ENCODE data around the gene SNCB. TPM values are rescaled to one million over a fixed set of nuclear protein-coding genes. Genes with fewer than 3 reads are reported as not detected.

Gene SNCB
- total and polyA plus RNA-seq, 2 of the 8 experiments (the other 6 are each of a cell fraction or from before 2014, with no cell fraction given), result 4.2 to 5.9 TPM

- H3K56ac ChIP-seq (replicated peaks; ENCODE audit: insufficient read length, low read depth, low read length), result no peak overlapping the region
- FAIRE-seq, result no peak
Observed at GRCh38 chr5:176612008-176612407, 18.3 kb downstream of the SNCB start.

More at GRCh38 chr5:176612008-176612407, 18.3 kb downstream of the SNCB start:
- no peak overlapping the region for H2BK5ac ChIP-seq (ENCODE audit: low read depth, low read length)
- H4K8ac ChIP-seq (ENCODE audit: extremely low read depth, insufficient read depth, low read length), result no peak overlapping the region
- peaks cover 3 to 9% of the 10 kb centered on the region in 2 experiments for H4K20me1 ChIP-seq (replicated peaks in 1 of 2; ENCODE audit: control insufficient read depth in 1 of 2, insufficient read depth in 2 of 2, low read length in 2 of 2)
- no peak overlapping the region for H2BK12ac ChIP-seq (ENCODE audit: low read depth, low read length)
- H3K23me2 ChIP-seq (ENCODE audit: low read depth, low read length), result peaks cover 8% of the 10 kb centered on the region
- no peaks in the 10 kb centered on the region for H3K79me2 ChIP-seq (ENCODE audit: control insufficient read depth in 1 of 2, insufficient read depth in 2 of 2, low read length in 2 of 2)
- H3K9me3 ChIP-seq (ENCODE audit: insufficient read depth in 2 of 2, low read depth in 1 of 2, low read length in 1 of 2), result no peaks in the 10 kb centered on the region
- H3K9ac ChIP-seq (replicated peaks in 1 of 4; ENCODE audit: extremely low read depth in 1 of 4, low read depth in 3 of 4, low read length in 3 of 4), result no peak overlapping the region
- H3K27ac ChIP-seq (ENCODE audit: low read depth, low read length), result no peak overlapping the region
- peaks cover 0 to 22% (median 10%) of the 10 kb centered on the region in 4 experiments; a peak in 5 of 7 replicates for H3K27me3 ChIP-seq (replicated peaks in 1 of 4; ENCODE audit: control insufficient read depth in 3 of 4, extremely low read depth in 1 of 4, insufficient read depth in 3 of 4, low read length in 3 of 4)
- no peak overlapping the region for H3K4me2 ChIP-seq (ENCODE audit: insufficient read depth in 1 of 2, low read depth in 2 of 2, low read length in 2 of 2)
- WGBS, 2 experiments (ENCODE audit: extremely low coverage in 1 of 2, insufficient coverage in 1 of 2, insufficient read length in 1 of 2, insufficient replicate concordance in 2 of 2, low coverage in 1 of 2, low lambda C conversion rate in 2 of 2, missing lambda C conversion rate in 1 of 2), result 89% methylated on average over 6 of the region's 6 CpGs; no CpG with 5 or more reads in 1 of the 2 experiments
- POLR2A ChIA-PET (ENCODE audit: partially characterized antibody), result interaction anchor here (0.9 to 2.7 kb wide), 5 partner anchors 10 to 76 kb away, joined by 3 to 7 read pairs (median 3); partner anchors contain the start of genes EIF4E1B, SNCB and TSPAN17
- DNase-seq (ENCODE audit: low read depth in 1 of 2, low spot score in 2 of 2), result no peak
- no peak overlapping the region for H3K4me3 ChIP-seq (ENCODE audit: extremely low read depth in 1 of 4, insufficient read depth in 2 of 4, low read depth in 3 of 4, low read length in 4 of 4)
- H2BK20ac ChIP-seq (ENCODE audit: low read length), result no peak overlapping the region
- no peak overlapping the region for H3K23ac ChIP-seq (ENCODE audit: insufficient read length)
- no peaks in the 10 kb centered on the region for H3K79me1 ChIP-seq (ENCODE audit: low read depth, low read length)
- no peak overlapping the region for H4K91ac ChIP-seq (replicated peaks; ENCODE audit: insufficient read length, low read length)
- CTCF ChIA-PET (ENCODE audit: partially characterized antibody), result interaction anchor here (1.1 to 2.3 kb wide), 5 partner anchors 14 to 34 kb away, joined by 3 to 7 read pairs (median 5); no protein-coding TSS in a partner anchor
- H3K14ac ChIP-seq (ENCODE audit: insufficient read length), result no peak overlapping the region
- H2BK120ac ChIP-seq (replicated peaks; ENCODE audit: low read depth, low read length), result no peak overlapping the region
- no peak overlapping the region for H2AK5ac ChIP-seq (ENCODE audit: low read depth, low read length)
- H3K18ac ChIP-seq (ENCODE audit: extremely low read depth, low read length), result no peak overlapping the region
- no peak overlapping the region for H4K5ac ChIP-seq (ENCODE audit: insufficient read length, low read depth, low read length)
- H2AFZ ChIP-seq (ENCODE audit: low read length), result no peak overlapping the region
- H2BK15ac ChIP-seq (ENCODE audit: low read length), result no peak overlapping the region
- peaks cover 0 to 8% (median 5%) of the 10 kb centered on the region in 4 experiments; a peak in 5 of 7 replicates for H3K4me1 ChIP-seq (replicated peaks in 1 of 4; ENCODE audit: control insufficient read depth in 3 of 4, insufficient read depth in 4 of 4, low read length in 3 of 4)
- H3K36me3 ChIP-seq (ENCODE audit: control insufficient read depth in 2 of 4, insufficient read depth in 4 of 4, low read length in 3 of 4), result no peaks in the 10 kb centered on the region
- no peak for TF ChIP-seq TBP (IDR thresholded peaks at IDR 0.05; ENCODE audit: low read depth, low read length)
- no peak for TF ChIP-seq POLR2A (IDR thresholded peaks at IDR 0.05; ENCODE audit: control extremely low read depth in 1 of 2, low read depth in 2 of 2, low read length in 2 of 2)
- TF ChIP-seq POLR2AphosphoS5 (IDR thresholded peaks at IDR 0.05; ENCODE audit: low read depth, low read length), result no peak
- TF ChIP-seq GABPA (IDR thresholded peaks at IDR 0.05; ENCODE audit: borderline replicate concordance, insufficient read depth, low read length), result no peak
- TF ChIP-seq CHD2 (IDR thresholded peaks at IDR 0.05; ENCODE audit: low read length), result no peak
- TF ChIP-seq BACH1 (IDR thresholded peaks at IDR 0.05; ENCODE audit: low read length), result no peak
- TF ChIP-seq SIRT6 (IDR thresholded peaks at IDR 0.05; ENCODE audit: low read length), result no peak
- H3K4ac ChIP-seq (replicated peaks; ENCODE audit: insufficient read length, low read depth, low read length), result no peak overlapping the region
